ENCODE results near the gene SNTB2.

The SNTB2 gene

GRCh38 chr16:69180011-69180338 lies 7.0 kb upstream of the SNTB2 start:
- DNase-seq (ENCODE audit: low read depth in 2 of 2): no peak

GRCh38 chr16:69182730-69183416 lies 4.1 kb upstream of the SNTB2 start:
- no peak for DNase-seq (ENCODE audit: low read depth in 2 of 2)

DNA sequence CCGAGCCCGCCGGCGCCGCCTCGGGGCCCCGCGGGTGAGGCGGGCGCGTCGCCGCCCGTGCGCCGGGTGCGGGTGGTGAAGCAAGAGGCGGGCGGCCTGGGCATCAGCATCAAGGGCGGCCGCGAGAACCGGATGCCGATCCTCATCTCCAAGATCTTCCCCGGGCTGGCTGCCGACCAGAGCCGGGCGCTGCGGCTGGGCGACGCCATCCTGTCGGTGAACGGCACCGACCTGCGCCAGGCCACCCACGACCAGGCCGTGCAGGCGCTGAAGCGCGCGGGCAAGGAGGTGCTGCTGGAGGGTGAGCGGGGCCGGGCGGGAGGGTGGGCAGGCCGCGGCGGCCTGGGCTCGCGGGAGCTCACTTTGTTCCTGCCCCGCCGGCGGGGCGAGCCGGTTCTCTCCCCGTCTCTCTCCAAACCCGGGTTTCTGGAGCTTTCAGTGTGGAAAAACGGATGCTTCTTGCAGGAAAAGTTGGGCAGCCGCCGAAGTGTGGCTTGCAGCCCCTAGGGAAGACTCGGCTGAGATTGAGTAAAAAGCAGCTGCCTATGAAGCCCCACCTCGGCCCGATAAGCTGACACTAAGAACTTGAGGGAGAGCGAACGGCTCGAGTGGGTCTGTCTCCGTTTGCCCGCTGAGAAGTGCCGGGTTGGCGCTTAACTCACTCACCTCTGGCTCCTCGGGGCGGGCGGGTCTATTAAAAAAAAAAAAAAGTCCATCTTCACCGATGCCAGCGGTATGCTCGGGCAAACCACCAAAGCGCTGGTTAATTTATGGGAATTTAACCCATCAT lies 677 bp downstream of the SNTB2 start:
- DNase-seq (ENCODE audit: low read depth in 2 of 2): peak in 1 of 2 donors; percentile 9

DNA sequence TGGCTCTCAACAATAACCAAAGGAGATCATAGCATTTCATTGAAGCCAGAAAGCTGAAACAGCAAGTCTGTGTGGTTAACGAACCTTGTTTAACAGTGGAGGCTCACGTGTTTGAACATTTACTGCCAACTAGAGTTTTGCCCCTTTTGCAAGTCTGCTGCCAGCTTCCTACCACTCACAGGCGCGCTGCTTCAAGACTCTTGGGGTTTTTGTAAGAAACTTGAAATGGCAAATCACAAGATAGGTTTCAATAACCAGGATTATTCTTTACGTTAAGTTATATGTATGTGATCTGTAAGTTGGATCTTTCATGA lies 1.2 kb downstream of the SNTB2 start:
- DNase-seq (ENCODE audit: low read depth in 2 of 2): peak in 1 of 2 donors; percentile 5

- DNase-seq (ENCODE audit: low read depth in 2 of 2): no peak
Observed at GRCh38 chr16:69188716-69189115, 1.8 kb downstream of the SNTB2 start.

GRCh38 chr16:69190046-69190588 lies 3.2 kb downstream of the SNTB2 start:
- no peak for DNase-seq (ENCODE audit: low read depth in 2 of 2)

- no peak for DNase-seq (ENCODE audit: low read depth in 2 of 2)
Observed at GRCh38 chr16:69190598-69190997, 3.6 kb downstream of the SNTB2 start.

DNA sequence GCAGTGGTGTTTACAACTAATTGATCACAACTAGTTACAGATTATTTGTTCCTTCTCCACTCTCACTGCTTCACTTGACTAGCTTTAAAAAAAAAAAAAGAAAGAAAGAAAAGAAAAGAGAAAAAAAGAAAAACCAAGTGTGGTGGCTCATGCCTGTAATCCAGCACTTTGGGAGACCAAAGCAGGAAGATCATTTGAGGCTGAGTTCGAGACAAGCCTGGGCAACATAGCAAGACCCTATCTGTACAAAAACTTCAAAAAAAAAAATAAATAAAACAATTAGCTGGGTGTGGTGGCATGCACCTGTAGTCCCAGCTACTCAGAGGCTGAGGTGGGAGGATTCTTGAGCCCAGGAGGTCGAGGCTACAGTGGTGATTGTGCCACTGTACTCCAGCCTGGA lies 4.2 kb downstream of the SNTB2 start:
- no peak for DNase-seq (ENCODE audit: low read depth in 2 of 2)

DNA sequence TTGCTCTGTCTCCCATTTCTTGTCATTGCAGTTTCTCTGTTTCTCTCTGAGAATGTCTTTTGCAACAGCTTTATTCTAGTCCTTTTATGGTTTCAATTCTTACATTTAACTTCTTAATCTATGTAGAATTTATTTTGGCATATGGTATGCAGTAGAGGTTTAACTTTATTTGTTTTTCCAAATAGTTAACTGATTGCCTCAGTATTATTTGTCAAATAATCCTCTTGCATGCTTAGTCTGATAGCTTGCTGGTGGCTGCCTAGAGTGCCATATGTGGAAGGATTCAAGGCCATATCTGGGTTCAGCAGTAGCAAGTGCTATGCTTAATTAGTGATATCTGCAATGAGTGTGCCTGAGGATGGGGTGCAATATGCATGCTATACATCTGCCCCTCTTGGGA lies 6.9 kb downstream of the SNTB2 start:
- DNase-seq (ENCODE audit: low read depth in 2 of 2): no peak

GRCh38 chr16:69194488-69194887 lies 7.5 kb downstream of the SNTB2 start:
- no peak for DNase-seq (ENCODE audit: low read depth in 2 of 2)

- no peak for DNase-seq (ENCODE audit: low read depth in 2 of 2)
Observed at GRCh38 chr16:69195369-69196029, 8.5 kb downstream of the SNTB2 start.

- DNase-seq (ENCODE audit: low read depth in 2 of 2): no peak
Observed at GRCh38 chr16:69197573-69197972, 10.6 kb downstream of the SNTB2 start.

DNA sequence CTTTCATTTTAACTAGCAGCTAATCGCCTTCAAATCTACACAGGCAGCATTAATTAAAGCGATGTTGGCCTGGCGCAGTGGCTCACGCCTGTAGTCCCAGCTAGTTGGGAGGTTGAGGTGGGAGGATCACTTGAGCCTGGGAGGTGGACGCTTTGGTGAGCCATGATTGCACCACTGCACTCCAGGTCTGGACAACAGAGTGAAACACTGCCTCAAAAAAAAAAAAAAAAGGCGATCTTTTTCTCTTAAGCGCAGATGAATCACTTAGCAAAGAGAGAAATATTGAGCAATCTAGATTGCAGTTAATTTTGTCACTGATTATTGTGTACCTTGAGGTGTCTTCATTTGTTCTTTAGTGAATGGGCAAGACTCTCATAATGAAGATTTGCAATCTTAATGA lies 12.4 kb downstream of the SNTB2 start:
- no peak for DNase-seq (ENCODE audit: low read depth in 2 of 2)

- DNase-seq (ENCODE audit: low read depth in 2 of 2): no peak
Observed at GRCh38 chr16:69201291-69201690, 14.3 kb downstream of the SNTB2 start.

GRCh38 chr16:69201787-69202186 lies 14.8 kb downstream of the SNTB2 start:
- DNase-seq (ENCODE audit: low read depth in 2 of 2): no peak

- no peak for DNase-seq (ENCODE audit: low read depth in 2 of 2)
Observed at GRCh38 chr16:69204172-69204571, 17.2 kb downstream of the SNTB2 start.

GRCh38 chr16:69209735-69210134 lies 22.8 kb downstream of the SNTB2 start:
- no peak for DNase-seq (ENCODE audit: low read depth in 2 of 2)

DNA sequence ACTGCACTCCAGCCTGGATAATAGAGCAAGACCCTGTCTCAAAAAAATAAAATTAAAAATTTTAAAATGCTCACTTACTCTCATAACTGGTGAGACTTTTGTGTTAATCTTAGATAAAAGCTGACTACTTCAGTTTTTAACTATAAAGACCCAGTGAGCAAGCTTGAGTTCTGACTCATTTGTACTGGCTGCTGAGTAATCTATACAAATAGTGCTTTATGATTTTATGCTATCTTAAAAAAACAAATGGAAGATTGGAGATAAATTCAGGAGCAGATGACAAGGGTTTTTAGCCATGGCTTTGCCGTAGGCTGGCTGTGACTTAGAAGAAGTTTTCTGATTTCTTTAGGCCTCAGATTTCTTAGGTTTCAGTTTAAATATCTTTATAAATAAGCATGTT lies 30.5 kb downstream of the SNTB2 start:
- DNase-seq (ENCODE audit: low read depth in 2 of 2): no peak

- no peak for DNase-seq (ENCODE audit: low read depth in 2 of 2)
Observed at GRCh38 chr16:69219279-69219678, 32.3 kb downstream of the SNTB2 start.

DNA sequence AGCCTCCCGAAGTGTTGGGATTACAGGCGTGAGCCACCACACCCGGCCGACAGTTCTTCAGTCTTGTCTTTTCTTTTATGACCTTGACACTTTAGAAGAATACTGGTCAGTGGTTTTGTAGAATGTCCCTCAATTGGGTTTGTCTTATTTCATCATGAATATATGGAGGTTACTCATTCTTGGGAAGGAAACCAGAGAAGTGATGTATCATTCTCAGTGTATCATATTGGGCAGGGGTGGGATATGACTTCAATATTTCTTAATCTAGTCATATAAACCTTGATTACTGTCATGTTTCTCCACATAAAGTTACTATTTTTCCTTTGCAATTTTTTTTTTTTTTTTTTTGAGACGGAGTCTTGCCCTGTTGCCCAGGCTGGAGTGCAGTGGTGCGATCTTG lies 36.9 kb downstream of the SNTB2 start:
- no peak for DNase-seq (ENCODE audit: low read depth in 2 of 2)

GRCh38 chr16:69225121-69225520 lies 38.2 kb downstream of the SNTB2 start:
- DNase-seq (ENCODE audit: low read depth in 2 of 2): no peak

DNA sequence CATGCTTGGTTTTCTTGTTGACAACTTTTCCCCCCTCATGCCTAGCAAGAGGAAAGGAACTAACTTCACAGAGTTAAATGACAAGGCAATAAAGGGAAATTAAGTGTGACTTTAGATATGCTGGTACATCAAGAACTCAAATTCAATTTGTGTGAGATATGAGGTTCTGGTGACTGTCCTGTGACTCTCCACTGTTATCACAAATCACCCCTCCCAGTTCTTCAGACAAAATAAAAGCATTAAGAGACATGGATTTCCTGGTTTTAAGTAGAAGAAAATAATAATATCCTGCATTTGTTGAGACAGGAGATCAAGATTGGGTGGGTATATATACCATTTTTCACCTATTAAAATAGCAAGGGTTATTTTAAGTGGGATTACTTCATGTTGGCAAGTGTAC lies 46.2 kb downstream of the SNTB2 start:
- no peak for DNase-seq (ENCODE audit: low read depth in 2 of 2)

DNA sequence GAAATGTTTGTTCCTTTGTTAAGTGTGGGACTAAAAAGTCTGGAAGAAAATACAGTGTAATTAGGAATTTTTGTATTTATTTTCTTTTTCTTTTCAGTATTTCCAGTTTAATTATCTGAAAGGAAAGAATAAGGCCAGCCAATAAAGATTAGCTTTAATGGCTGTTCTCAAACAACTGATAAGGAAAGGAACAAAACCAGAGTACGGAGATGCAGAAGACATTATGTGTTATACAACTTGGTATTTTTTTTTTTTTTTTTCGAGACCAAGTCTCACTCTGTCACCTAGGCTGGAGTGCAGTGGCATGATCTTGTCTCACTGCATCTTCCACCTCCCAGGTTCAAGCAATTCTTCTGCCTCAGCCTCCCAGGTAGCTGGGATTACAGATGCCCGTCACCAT lies 47.5 kb downstream of the SNTB2 start:
- no peak for DNase-seq (ENCODE audit: low read depth in 2 of 2)
